HepG2 (cell line): Measurements from ENCODE around the gene SPATA7. TPM values are rescaled to one million over a fixed set of nuclear protein-coding genes. Genes with fewer than 3 reads are reported as not detected.
A peak's percentile ranks its signal among the peaks of the same experiment; 100 is the strongest.

Experiments
- GZF1 ChIP-seq: sonication (generic); formaldehyde crosslinking; IDR thresholded peaks from 2 replicates; pipeline ENCODE4 v1.5.1; 2020; ENCODE audit warnings: mild to moderate bottlenecking, missing genetic modification reagents
- KDM4B ChIP-seq: sonication (generic); formaldehyde crosslinking; IDR thresholded peaks from 2 replicates; pipeline ENCODE4 v1.4.0; 2020; ENCODE audit warnings: missing genetic modification reagents
- KLF12 ChIP-seq: sonication (generic); formaldehyde crosslinking; IDR thresholded peaks from 2 replicates; pipeline ENCODE4 v1.4.0; 2020; ENCODE audit warnings: missing genetic modification reagents, borderline replicate concordance
- NFATC3 ChIP-seq: sonication (generic); formaldehyde crosslinking; IDR thresholded peaks from 2 replicates; pipeline ENCODE4 v1.5.1; 2020; ENCODE audit warnings: mild to moderate bottlenecking, missing genetic modification reagents
- NFYB ChIP-seq: sonication (generic); formaldehyde crosslinking; IDR thresholded peaks from 2 replicates; pipeline ENCODE4 v1.4.0; 2020; ENCODE audit warnings: missing genetic modification reagents
- NR3C1 ChIP-seq: sonication (generic); formaldehyde crosslinking; IDR thresholded peaks from 2 replicates; pipeline ENCODE4 v1.4.0; 2020; ENCODE audit warnings: missing genetic modification reagents
- RAD21 ChIP-seq: fragments of 450-650 bp; formaldehyde crosslinking; IDR thresholded peaks from 2 replicates; pipeline ENCODE4 v1.5.0; 2020; ENCODE audit warnings: mild to moderate bottlenecking
- TBP ChIP-seq: sonication (generic); formaldehyde crosslinking; IDR thresholded peaks from 2 replicates; pipeline ENCODE4 v1.5.0; 2020; ENCODE audit warnings: missing genetic modification reagents
- ZNF180 ChIP-seq: sonication (generic); formaldehyde crosslinking; IDR thresholded peaks from 2 replicates; pipeline ENCODE4 v1.4.0; 2020; ENCODE audit warnings: low read depth, missing genetic modification reagents, borderline replicate concordance
- ZNF543 ChIP-seq: sonication (generic); formaldehyde crosslinking; IDR thresholded peaks from 2 replicates; pipeline ENCODE4 v1.4.0; 2020; ENCODE audit warnings: mild to moderate bottlenecking, missing genetic modification reagents
- ZNF615 ChIP-seq: sonication (generic); formaldehyde crosslinking; IDR thresholded peaks from 2 replicates; pipeline ENCODE4 v1.5.0; 2020; ENCODE audit warnings: mild to moderate bottlenecking, missing genetic modification reagents, borderline replicate concordance
- ZNF724P ChIP-seq: sonication (generic); formaldehyde crosslinking; IDR thresholded peaks from 2 replicates; pipeline ENCODE4 v1.8.0; 2022; ENCODE audit warnings: missing genetic modification reagents, borderline replicate concordance
- polyA plus RNA-seq, 8 experiments: library from polyadenylated mRNA; depleted of rRNA in 3 of 8; stranded (reverse) in 7 of 8; unstranded in 1 of 8; fragments of >200 nt; fragmentation: Illumina TruSeq in 4 of 8; extraction: Trizol in 4 of 8; gene quantifications; 2 replicates each; pipeline versions ENCODE4 v1.2.1 to v1.2.3, GENCODE V29; 2011 to 2016; ENCODE audit warnings: low read depth in 4 of 8, missing spikeins in 1 of 8, mixed read lengths in 1 of 8; ENCODE audit not compliant: insufficient read depth in 1 of 8
- total RNA-seq, 5 experiments: library from RNA; depleted of rRNA; stranded (reverse); fragments of >200 nt; fragmentation: Illumina TruSeq; extraction: Trizol; gene quantifications; 2 replicates each; pipeline ENCODE4 v1.2.3, GENCODE V29; 2016; ENCODE audit warnings: low read depth in 1 of 5
- TF ChIP-seq, protein P1 (sequence below): sonication (generic); formaldehyde crosslinking; IDR thresholded peaks from 2 replicates; pipeline ENCODE4 v1.5.0; 2020; ENCODE audit warnings: mild to moderate bottlenecking, missing genetic modification reagents, borderline replicate concordance
- TF ChIP-seq, protein P2 (sequence below): sonication (generic); formaldehyde crosslinking; IDR thresholded peaks from 2 replicates; pipeline ENCODE4 v1.4.0; 2020; ENCODE audit warnings: missing genetic modification reagents

Gene SPATA7
- total and polyA plus RNA-seq, 2 of the 13 experiments (the other 11 are each of a cell fraction or from before 2014, with no cell fraction given): 3.6 to 5.5 TPM

- TF ChIP-seq, protein P1, sequence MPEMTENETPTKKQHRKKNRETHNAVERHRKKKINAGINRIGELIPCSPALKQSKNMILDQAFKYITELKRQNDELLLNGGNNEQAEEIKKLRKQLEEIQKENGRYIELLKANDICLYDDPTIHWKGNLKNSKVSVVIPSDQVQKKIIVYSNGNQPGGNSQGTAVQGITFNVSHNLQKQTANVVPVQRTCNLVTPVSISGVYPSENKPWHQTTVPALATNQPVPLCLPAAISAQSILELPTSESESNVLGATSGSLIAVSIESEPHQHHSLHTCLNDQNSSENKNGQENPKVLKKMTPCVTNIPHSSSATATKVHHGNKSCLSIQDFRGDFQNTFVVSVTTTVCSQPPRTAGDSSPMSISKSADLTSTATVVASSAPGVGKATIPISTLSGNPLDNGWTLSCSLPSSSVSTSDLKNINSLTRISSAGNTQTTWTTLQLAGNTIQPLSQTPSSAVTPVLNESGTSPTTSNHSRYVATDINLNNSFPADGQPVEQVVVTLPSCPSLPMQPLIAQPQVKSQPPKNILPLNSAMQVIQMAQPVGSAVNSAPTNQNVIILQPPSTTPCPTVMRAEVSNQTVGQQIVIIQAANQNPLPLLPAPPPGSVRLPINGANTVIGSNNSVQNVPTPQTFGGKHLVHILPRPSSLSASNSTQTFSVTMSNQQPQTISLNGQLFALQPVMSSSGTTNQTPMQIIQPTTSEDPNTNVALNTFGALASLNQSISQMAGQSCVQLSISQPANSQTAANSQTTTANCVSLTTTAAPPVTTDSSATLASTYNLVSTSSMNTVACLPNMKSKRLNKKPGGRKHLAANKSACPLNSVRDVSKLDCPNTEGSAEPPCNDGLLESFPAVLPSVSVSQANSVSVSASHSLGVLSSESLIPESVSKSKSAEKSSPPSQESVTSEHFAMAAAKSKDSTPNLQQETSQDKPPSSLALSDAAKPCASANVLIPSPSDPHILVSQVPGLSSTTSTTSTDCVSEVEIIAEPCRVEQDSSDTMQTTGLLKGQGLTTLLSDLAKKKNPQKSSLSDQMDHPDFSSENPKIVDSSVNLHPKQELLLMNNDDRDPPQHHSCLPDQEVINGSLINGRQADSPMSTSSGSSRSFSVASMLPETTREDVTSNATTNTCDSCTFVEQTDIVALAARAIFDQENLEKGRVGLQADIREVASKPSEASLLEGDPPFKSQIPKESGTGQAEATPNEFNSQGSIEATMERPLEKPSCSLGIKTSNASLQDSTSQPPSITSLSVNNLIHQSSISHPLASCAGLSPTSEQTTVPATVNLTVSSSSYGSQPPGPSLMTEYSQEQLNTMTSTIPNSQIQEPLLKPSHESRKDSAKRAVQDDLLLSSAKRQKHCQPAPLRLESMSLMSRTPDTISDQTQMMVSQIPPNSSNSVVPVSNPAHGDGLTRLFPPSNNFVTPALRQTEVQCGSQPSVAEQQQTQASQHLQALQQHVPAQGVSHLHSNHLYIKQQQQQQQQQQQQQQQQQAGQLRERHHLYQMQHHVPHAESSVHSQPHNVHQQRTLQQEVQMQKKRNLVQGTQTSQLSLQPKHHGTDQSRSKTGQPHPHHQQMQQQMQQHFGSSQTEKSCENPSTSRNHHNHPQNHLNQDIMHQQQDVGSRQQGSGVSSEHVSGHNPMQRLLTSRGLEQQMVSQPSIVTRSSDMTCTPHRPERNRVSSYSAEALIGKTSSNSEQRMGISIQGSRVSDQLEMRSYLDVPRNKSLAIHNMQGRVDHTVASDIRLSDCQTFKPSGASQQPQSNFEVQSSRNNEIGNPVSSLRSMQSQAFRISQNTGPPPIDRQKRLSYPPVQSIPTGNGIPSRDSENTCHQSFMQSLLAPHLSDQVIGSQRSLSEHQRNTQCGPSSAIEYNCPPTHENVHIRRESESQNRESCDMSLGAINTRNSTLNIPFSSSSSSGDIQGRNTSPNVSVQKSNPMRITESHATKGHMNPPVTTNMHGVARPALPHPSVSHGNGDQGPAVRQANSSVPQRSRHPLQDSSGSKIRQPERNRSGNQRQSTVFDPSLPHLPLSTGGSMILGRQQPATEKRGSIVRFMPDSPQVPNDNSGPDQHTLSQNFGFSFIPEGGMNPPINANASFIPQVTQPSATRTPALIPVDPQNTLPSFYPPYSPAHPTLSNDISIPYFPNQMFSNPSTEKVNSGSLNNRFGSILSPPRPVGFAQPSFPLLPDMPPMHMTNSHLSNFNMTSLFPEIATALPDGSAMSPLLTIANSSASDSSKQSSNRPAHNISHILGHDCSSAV: no peak
- TF ChIP-seq RAD21 (CRISPR knock-in tag): peak; percentile 31; the same call in 1 of the 2 replicates
- TF ChIP-seq ZNF180 (CRISPR knock-in tag): no peak
- no peak for TF ChIP-seq ZNF615 (CRISPR knock-in tag)
- no peak for TF ChIP-seq ZNF543 (CRISPR knock-in tag)
- TF ChIP-seq NFYB (CRISPR knock-in tag): peak; percentile 39; the same call in 1 of the 2 replicates
- TF ChIP-seq NR3C1: no peak
- peak; percentile 42; the same call in 1 of the 2 replicates for TF ChIP-seq KDM4B (CRISPR knock-in tag)
- no peak for TF ChIP-seq NFATC3 (CRISPR knock-in tag)
- TF ChIP-seq, protein P2, sequence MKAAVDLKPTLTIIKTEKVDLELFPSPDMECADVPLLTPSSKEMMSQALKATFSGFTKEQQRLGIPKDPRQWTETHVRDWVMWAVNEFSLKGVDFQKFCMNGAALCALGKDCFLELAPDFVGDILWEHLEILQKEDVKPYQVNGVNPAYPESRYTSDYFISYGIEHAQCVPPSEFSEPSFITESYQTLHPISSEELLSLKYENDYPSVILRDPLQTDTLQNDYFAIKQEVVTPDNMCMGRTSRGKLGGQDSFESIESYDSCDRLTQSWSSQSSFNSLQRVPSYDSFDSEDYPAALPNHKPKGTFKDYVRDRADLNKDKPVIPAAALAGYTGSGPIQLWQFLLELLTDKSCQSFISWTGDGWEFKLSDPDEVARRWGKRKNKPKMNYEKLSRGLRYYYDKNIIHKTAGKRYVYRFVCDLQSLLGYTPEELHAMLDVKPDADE (CRISPR knock-in tag): no peak
- no peak for TF ChIP-seq ZNF724P (CRISPR knock-in tag)
- no peak; the same call in 1 of the 2 replicates for TF ChIP-seq TBP (CRISPR knock-in tag)
- peak; percentile 33; the same call in 1 of the 2 replicates for TF ChIP-seq GZF1 (CRISPR knock-in tag)
- no peak; the same call in 1 of the 2 replicates for TF ChIP-seq KLF12 (CRISPR knock-in tag)
Observed at GRCh38 chr14:88385212-88386101, at the start of gene SPATA7 (continued).
